Endothelial cell (in vitro differentiated cells): ENCODE results near the gene VNN1. TPM values are rescaled to one million over a fixed set of nuclear protein-coding genes. Genes with fewer than 3 reads are reported as not detected.

Experiments used
- DNase-seq: peaks from one replicate; pipeline ENCODE4 v3.0.0; 2021; ENCODE audit warnings: low spot score
- H3K27ac Mint-ChIP-seq: one replicate; pipeline ENCODE4 v1.8.0; 2021; ENCODE audit warnings: mixed read lengths, inconsistent platforms; ENCODE audit not compliant: unreplicated experiment
- H3K27me3 Mint-ChIP-seq: one replicate; pipeline ENCODE4 v1.8.0; 2021; ENCODE audit warnings: mild to moderate bottlenecking, moderate library complexity, mixed read lengths, inconsistent platforms; ENCODE audit not compliant: unreplicated experiment
- H3K36me3 Mint-ChIP-seq: one replicate; pipeline ENCODE4 v1.8.0; 2021; ENCODE audit warnings: mild to moderate bottlenecking, low read depth, mixed read lengths, inconsistent platforms; ENCODE audit not compliant: unreplicated experiment
- H3K4me1 Mint-ChIP-seq: one replicate; pipeline ENCODE4 v1.8.0; 2021; ENCODE audit warnings: mild to moderate bottlenecking, mixed read lengths, inconsistent platforms; ENCODE audit not compliant: unreplicated experiment
- H3K4me3 Mint-ChIP-seq: one replicate; pipeline ENCODE4 v1.8.0; 2021; ENCODE audit warnings: mild to moderate bottlenecking, mixed read lengths, inconsistent platforms; ENCODE audit not compliant: unreplicated experiment
- H3K9me3 Mint-ChIP-seq: one replicate; pipeline ENCODE4 v1.8.0; 2021; ENCODE audit warnings: mixed read lengths, inconsistent platforms; ENCODE audit not compliant: unreplicated experiment
- total RNA-seq: library from RNA; stranded (reverse); fragmentation: NEBNext Ultra II Directional; extraction: Animal tissue kit (Norgen Biotek cat#: 25700); gene quantifications from one replicate; pipeline ENCODE4 v1.2.1, GENCODE V29; 2021; ENCODE audit not compliant: unreplicated experiment
- TF ChIP-seq, protein P1 (sequence below): fragments of 200-600 bp; sonication (generic); IDR thresholded peaks from one replicate; pipeline ENCODE4 v1.5.0; 2021; ENCODE audit warnings: antibody characterized with exemption; ENCODE audit not compliant: unreplicated experiment

VNN1 gene
- total RNA-seq, 1 donor from 2014 or later, result 1.5 TPM

DNA sequence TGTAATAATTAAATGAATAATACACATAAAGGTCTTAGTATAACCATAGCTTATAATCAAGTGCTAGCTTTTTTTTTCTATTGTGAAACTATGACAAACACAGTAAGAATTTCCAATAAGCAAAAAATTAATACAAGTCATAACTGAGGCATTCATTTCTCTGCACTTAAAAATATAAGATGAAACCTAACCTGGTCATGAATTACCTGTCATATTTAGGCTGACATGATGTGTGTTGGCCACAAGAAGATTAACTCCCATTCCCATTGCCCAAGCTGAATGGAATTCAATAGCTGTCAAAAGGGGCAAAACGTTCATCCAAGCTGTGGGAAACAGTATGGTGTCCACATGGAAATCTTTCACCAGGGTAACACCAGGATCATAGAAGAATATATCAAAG, 38.4 kb upstream of the VNN1 start:
- TF ChIP-seq, protein P1, sequence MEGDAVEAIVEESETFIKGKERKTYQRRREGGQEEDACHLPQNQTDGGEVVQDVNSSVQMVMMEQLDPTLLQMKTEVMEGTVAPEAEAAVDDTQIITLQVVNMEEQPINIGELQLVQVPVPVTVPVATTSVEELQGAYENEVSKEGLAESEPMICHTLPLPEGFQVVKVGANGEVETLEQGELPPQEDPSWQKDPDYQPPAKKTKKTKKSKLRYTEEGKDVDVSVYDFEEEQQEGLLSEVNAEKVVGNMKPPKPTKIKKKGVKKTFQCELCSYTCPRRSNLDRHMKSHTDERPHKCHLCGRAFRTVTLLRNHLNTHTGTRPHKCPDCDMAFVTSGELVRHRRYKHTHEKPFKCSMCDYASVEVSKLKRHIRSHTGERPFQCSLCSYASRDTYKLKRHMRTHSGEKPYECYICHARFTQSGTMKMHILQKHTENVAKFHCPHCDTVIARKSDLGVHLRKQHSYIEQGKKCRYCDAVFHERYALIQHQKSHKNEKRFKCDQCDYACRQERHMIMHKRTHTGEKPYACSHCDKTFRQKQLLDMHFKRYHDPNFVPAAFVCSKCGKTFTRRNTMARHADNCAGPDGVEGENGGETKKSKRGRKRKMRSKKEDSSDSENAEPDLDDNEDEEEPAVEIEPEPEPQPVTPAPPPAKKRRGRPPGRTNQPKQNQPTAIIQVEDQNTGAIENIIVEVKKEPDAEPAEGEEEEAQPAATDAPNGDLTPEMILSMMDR, result no peak
- Mint-ChIP-seq H3K36me3 (no peaks in the 10 kb centered on the region), H3K27me3 (peaks cover 1% of the 10 kb centered on the region), H3K4me1 (no peaks in the 10 kb centered on the region), H3K4me3 (no peak overlapping the region), H3K9me3 (no peaks in the 10 kb centered on the region), H3K27ac (no peak overlapping the region)
- DNase-seq, result no peak

DNA sequence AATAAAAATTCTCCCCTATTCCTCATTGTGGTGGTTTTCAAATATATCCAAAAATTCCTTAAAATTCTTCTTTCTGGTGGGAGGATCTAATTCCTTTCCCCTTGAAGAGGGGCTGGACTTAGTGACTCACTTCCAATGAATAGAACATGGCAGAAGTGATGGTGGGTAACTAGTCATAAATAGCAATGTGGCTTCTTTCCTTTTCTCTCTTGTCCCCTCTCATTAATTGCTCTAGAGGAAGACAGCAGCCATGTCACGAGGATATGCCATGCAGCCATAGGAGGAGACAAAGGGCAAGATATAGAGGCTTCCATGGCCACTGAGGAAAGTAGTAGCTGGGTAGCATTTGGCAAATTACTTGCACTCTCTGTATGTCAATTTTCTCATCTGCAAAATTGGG, 38.0 kb upstream of the VNN1 start:
- Mint-ChIP-seq H3K27me3 (peaks cover 1% of the 10 kb centered on the region), H3K9me3 (no peaks in the 10 kb centered on the region), H3K27ac (no peak overlapping the region), H3K36me3 (no peaks in the 10 kb centered on the region), H3K4me1 (no peaks in the 10 kb centered on the region), H3K4me3 (no peak overlapping the region)
- no peak for DNase-seq
- TF ChIP-seq, protein P1, result no peak

DNA sequence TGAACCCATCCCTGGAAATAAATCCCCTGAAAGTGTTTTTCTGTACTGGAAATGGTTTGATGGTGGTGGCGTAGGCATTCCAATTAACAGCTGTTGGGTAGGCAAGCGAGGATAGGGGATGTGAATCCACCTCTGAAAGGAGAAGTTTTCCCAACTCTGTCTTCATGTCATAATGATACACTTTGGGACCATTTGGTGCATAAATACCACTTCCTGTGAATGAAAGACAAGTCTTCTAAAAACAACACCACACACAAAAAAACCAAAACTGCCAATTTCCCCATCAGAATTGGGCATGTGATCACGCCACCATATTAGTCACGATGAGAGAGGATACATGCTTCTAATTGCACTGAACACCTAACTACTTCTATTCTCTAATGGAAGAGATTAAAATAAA, 37.5 kb upstream of the VNN1 start:
- H3K4me3 Mint-ChIP-seq, result no peak overlapping the region
- no peak overlapping the region for H3K27ac Mint-ChIP-seq
- peaks cover 3% of the 10 kb centered on the region for H3K27me3 Mint-ChIP-seq
- no peaks in the 10 kb centered on the region for H3K36me3 Mint-ChIP-seq
- H3K9me3 Mint-ChIP-seq, result no peaks in the 10 kb centered on the region
- DNase-seq, result no peak
- H3K4me1 Mint-ChIP-seq, result no peaks in the 10 kb centered on the region
- TF ChIP-seq, protein P1, result no peak

DNA sequence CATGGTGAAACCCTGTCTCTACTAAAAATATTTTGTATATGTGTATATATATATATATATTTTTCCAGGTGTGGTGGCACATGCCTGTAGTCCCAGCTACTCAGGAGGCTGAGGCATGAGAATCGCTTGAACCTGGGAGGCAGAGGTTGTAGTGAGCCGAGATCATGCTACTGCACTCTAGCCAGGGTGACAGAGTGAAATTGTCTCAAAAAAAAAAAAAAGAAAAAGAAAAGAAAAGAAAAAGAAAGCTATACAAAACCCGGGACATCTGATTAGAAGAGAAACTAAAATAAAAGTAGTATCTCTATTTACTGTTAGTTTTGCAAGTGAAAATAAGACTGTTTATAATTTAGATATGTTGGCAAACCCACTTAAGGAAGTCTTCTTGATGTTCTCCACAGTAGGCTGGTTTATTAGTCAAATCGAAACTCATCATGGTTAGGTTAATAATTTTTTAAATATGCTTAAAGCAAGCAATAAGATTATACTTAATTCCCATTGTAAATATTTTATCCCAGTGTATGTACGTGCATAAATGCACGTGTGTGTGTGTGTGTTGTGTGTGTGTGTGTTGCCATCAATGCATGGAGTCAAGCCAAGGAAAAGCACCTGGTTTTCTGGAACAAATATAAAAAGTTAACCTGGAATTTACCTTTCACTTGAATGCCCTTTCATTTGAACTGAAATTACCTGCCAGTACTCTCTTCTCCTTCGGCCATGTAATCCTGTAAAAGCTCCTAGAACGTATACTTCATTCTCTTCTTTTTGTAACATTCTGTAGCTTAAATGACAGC, 36.8 kb upstream of the VNN1 start:
- peaks cover 2% of the 10 kb centered on the region for H3K27me3 Mint-ChIP-seq
- TF ChIP-seq, protein P1, result no peak
- no peak for DNase-seq
- no peaks in the 10 kb centered on the region for H3K9me3 Mint-ChIP-seq
- no peaks in the 10 kb centered on the region for H3K36me3 Mint-ChIP-seq
- H3K27ac Mint-ChIP-seq, result no peak overlapping the region
- H3K4me3 Mint-ChIP-seq, result no peak overlapping the region
- no peaks in the 10 kb centered on the region for H3K4me1 Mint-ChIP-seq

DNA sequence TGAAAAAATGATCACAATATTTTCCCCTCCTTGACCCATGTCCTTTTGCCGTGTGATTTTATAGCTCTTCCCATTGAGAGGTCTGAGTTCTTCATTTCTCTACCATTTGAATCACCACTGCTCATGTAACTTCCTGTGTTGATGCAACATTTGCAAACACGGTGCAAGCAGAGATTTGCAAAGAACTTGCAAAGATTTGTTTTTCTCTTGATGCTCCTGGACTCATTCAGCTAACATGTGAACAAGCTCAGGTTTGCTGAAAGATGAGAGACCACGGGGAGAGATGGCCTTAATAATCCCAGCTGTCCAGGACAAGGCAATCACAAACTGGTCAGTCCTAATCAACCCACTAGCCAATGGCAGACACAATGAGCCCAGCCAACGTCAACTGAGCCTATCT, 35.3 kb upstream of the VNN1 start:
- H3K27ac Mint-ChIP-seq, result no peak overlapping the region

More for the DNA sequence above, 35.3 kb upstream of the VNN1 start:
- Mint-ChIP-seq H3K36me3 (no peaks in the 10 kb centered on the region), H3K4me3 (no peak overlapping the region), H3K9me3 (no peaks in the 10 kb centered on the region), H3K4me1 (no peaks in the 10 kb centered on the region), H3K27me3 (peaks cover 2% of the 10 kb centered on the region)
- no peak for DNase-seq
- TF ChIP-seq, protein P1, result no peak
